Right lobe of liver (tissue), 4 donors: Measurements from ENCODE around the gene TRMT61A.

ENCODE experiments used
- POLR2A ChIP-seq: fragments of 450-650 bp; IDR thresholded peaks from one replicate; pipeline ENCODE4 v1.6.1; 2017; ENCODE audit warnings: antibody characterized with exemption, mild to moderate bottlenecking
- TF ChIP-seq, protein P1 (sequence below), 4 donors: fragments of 200-600 bp in 3 of 4; fragments of 450-650 bp in 1 of 4; IDR thresholded peaks; one replicate each; pipeline versions ENCODE4 v1.5.1 to v1.8.0; 2016 to 2022; ENCODE audit warnings: antibody characterized with exemption in 4 of 4, mild to moderate bottlenecking in 2 of 4
- donor health status: DM: no; HTN: no; CAD: no.
- donor health status: DM: no; HTN: no; CAD: no.
- donor health status: DM: no; HTN: yes; CAD: no.

DNA sequence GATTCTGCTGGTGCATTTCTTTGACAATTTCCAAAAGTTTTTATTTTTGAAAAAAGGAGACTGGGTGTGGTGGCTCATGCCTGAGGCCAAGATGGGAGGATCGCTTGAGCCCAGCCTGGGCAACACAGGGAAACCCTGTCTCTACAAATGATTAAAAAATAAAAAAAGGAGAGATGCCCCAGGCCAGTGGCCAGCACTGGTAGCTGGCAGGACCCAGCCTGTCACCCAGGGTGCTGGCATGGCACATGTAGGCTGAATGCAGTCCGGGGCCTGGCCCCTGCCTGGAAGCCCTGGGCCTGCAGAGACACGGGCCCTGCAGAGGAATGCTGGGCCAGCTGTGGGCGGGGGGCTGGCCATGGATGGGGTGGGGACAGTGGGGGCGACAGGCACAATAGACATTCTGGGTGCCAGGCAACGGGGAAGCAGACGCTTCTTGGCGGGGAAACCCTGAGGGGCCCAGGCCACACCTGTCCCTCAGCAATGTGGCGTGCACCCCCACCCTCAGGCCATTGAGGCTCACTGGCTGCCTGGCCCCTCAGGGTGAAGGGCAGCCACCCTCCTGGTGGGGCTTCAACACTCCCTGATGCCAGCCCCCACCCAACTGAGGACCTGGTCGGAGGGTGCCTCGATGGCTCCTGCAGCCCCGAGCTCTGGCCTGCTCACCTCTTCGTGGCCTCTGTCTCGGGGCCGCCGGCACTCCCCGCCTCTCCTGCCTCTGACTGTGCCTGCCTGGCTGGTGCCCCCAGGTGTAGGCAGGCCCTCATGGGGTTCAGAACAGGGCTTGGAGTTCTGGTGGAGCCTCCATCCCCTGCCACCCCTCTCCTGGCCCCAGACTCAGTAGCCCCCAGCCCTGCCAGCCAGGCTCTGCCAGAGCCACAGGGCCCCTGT is 12.1 kb downstream of the TRMT61A start:
- TF ChIP-seq, protein P1, sequence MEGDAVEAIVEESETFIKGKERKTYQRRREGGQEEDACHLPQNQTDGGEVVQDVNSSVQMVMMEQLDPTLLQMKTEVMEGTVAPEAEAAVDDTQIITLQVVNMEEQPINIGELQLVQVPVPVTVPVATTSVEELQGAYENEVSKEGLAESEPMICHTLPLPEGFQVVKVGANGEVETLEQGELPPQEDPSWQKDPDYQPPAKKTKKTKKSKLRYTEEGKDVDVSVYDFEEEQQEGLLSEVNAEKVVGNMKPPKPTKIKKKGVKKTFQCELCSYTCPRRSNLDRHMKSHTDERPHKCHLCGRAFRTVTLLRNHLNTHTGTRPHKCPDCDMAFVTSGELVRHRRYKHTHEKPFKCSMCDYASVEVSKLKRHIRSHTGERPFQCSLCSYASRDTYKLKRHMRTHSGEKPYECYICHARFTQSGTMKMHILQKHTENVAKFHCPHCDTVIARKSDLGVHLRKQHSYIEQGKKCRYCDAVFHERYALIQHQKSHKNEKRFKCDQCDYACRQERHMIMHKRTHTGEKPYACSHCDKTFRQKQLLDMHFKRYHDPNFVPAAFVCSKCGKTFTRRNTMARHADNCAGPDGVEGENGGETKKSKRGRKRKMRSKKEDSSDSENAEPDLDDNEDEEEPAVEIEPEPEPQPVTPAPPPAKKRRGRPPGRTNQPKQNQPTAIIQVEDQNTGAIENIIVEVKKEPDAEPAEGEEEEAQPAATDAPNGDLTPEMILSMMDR (IDR thresholded peaks at IDR 0.05) = no peak
- no peak for TF ChIP-seq POLR2A
